CD4-positive, alpha-beta T cell (primary cell): ENCODE data around the gene CATSPERE. TPM values are rescaled to one million over a fixed set of nuclear protein-coding genes. Genes with fewer than 3 reads are reported as not detected.

Experiments used
- ATAC-seq: fragments of 200-7000 bp; cut with Tn5 transposase; one replicate; pipeline ENCODE4 v1.10.0; 2022; ENCODE audit warnings: mild to moderate bottlenecking; ENCODE audit not compliant: poor library complexity
- CTCF ChIA-PET: fragments of 350-600 bp; sonication (Branson Sonifier 250); formaldehyde crosslinking; loops from one replicate; lab custom pipeline; 2021; ENCODE audit warnings: antibody characterized with exemption, inconsistent platforms; lab: Charles Lee
- POLR2A ChIA-PET: fragments of 350-600 bp; sonication (Branson Sonifier 250); formaldehyde crosslinking; loops from one replicate; lab custom pipeline; 2021; ENCODE audit warnings: antibody characterized with exemption, inconsistent platforms; lab: Charles Lee
- DNase-seq, 14 experiments: peaks; one replicate each; pipeline ENCODE4 v3.0.0-alpha.2; 2013 to 2020; ENCODE audit warnings: mixed read lengths in 2 of 14
- H3K27ac ChIP-seq, 2 donors: one replicate each; pipeline versions ENCODE4 v1.5.1 to v1.7.0; 2013; ENCODE audit warnings: low read length in 2 of 2, low read depth in 1 of 2, mild to moderate bottlenecking in 1 of 2
- H3K27me3 ChIP-seq, 2 experiments: 1 replicate in 1 of 2; 2 replicates in 1 of 2; pipeline versions ENCODE4 v1.6.1 to v1.7.0; 2013; ENCODE audit warnings: low read length in 2 of 2, control low read depth in 1 of 2, mild to moderate bottlenecking in 1 of 2, moderate library complexity in 1 of 2; ENCODE audit not compliant: insufficient read depth in 2 of 2, control insufficient read depth in 1 of 2
- H3K36me3 ChIP-seq: one replicate; pipeline ENCODE4 v1.6.1; 2013; ENCODE audit warnings: low read length, control low read depth; ENCODE audit not compliant: insufficient read depth
- H3K4me1 ChIP-seq: one replicate; pipeline ENCODE4 v1.6.1; 2013; ENCODE audit warnings: low read length, control low read depth; ENCODE audit not compliant: insufficient read depth
- H3K4me3 ChIP-seq: one replicate; pipeline ENCODE4 v1.5.1; 2013; ENCODE audit warnings: mild to moderate bottlenecking, low read length, moderate library complexity
- H3K9me3 ChIP-seq, 2 experiments: 1 replicate in 1 of 2; 2 replicates in 1 of 2; pipeline versions ENCODE4 v1.6.1 to v1.7.0; 2013; ENCODE audit warnings: low read length in 2 of 2, mild to moderate bottlenecking in 2 of 2, control low read depth in 1 of 2, moderate library complexity in 1 of 2; ENCODE audit not compliant: control insufficient read depth in 1 of 2, insufficient read depth in 1 of 2
- H3K27ac Mint-ChIP-seq: one replicate; pipeline ENCODE4 v1.8.0; 2020; ENCODE audit warnings: mixed read lengths
- H3K27me3 Mint-ChIP-seq: one replicate; pipeline ENCODE4 v1.8.0; 2021; ENCODE audit warnings: mixed read lengths
- H3K36me3 Mint-ChIP-seq: one replicate; pipeline ENCODE4 v1.8.0; 2021; ENCODE audit warnings: low read depth, mixed read lengths
- H3K4me1 Mint-ChIP-seq: one replicate; pipeline ENCODE4 v1.8.0; 2021; ENCODE audit warnings: low read depth, mixed read lengths
- H3K4me3 Mint-ChIP-seq: one replicate; pipeline ENCODE4 v1.8.0; 2020; ENCODE audit warnings: mild to moderate bottlenecking, mixed read lengths
- H3K9me3 Mint-ChIP-seq: one replicate; pipeline ENCODE4 v1.8.0; 2020; ENCODE audit warnings: mixed read lengths
- intact Hi-C, 2 experiments: fragments of 100-400 bp; cut with DNase I in 1 of 2; cut with micrococcal nuclease in 1 of 2; formaldehyde crosslinking; loops; one replicate each; pipeline versions ENCODE4 v1.15.1 to v1.9.0; 2023 to 2025; cut with DNase I, micrococcal nuclease
- total RNA-seq, 174 experiments: library from RNA in 2 of 174; stranded (reverse) in 2 of 174; gene quantifications; one replicate each; pipeline ENCODE4 v1.2.3 and lab custom pipeline; 2021 to 2026
- TF ChIP-seq, protein P1 (sequence below): fragments of 200-600 bp; IDR thresholded peaks from one replicate; pipeline ENCODE4 v1.8.0; 2022; ENCODE audit warnings: antibody characterized with exemption, mild to moderate bottlenecking

The CATSPERE gene
- total RNA-seq, 2 experiments from 2014 or later = 0.91 to 1.4 TPM

GRCh38 chr1:244667797-244668196, 206.7 kb downstream of the CATSPERE start:
- Mint-ChIP-seq H3K27me3 (no peaks in the 10 kb centered on the region), H3K27ac (no peak overlapping the region), H3K36me3 (peaks cover 19% of the 10 kb centered on the region), H3K4me1 (peaks cover 7% of the 10 kb centered on the region), H3K4me3 (no peak overlapping the region), H3K9me3 (no peaks in the 10 kb centered on the region)
- Histone ChIP-seq H3K27me3 (no peaks in the 10 kb centered on the region), H3K9me3 (no peaks in the 10 kb centered on the region), H3K4me3 (no peak overlapping the region), H3K27ac (no peak overlapping the region), H3K36me3 (peaks cover 5% of the 10 kb centered on the region), H3K4me1 (no peaks in the 10 kb centered on the region)
- ATAC-seq (no peak), DNase-seq (no peak)
- intact Hi-C loops = no loop called here
- CTCF ChIA-PET = no interaction called here
- POLR2A ChIA-PET = no interaction called here
- TF ChIP-seq, protein P1, sequence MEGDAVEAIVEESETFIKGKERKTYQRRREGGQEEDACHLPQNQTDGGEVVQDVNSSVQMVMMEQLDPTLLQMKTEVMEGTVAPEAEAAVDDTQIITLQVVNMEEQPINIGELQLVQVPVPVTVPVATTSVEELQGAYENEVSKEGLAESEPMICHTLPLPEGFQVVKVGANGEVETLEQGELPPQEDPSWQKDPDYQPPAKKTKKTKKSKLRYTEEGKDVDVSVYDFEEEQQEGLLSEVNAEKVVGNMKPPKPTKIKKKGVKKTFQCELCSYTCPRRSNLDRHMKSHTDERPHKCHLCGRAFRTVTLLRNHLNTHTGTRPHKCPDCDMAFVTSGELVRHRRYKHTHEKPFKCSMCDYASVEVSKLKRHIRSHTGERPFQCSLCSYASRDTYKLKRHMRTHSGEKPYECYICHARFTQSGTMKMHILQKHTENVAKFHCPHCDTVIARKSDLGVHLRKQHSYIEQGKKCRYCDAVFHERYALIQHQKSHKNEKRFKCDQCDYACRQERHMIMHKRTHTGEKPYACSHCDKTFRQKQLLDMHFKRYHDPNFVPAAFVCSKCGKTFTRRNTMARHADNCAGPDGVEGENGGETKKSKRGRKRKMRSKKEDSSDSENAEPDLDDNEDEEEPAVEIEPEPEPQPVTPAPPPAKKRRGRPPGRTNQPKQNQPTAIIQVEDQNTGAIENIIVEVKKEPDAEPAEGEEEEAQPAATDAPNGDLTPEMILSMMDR = no peak

GRCh38 chr1:244672946-244673682, 212.0 kb downstream of the CATSPERE start:
- ChIA-PET CTCF (interaction anchor here (1.1 kb wide), 1 partner anchor 10 kb away, joined by 3 read pairs; no protein-coding TSS in a partner anchor), POLR2A (no interaction called here)
- no peak overlapping the region for H3K4me3 ChIP-seq
- no peaks in the 10 kb centered on the region for H3K4me1 ChIP-seq
- H3K36me3 ChIP-seq = peaks cover 5% of the 10 kb centered on the region
- H3K4me1 Mint-ChIP-seq = peaks cover 36% of the 10 kb centered on the region
- H3K27ac ChIP-seq = no peak overlapping the region
- intact Hi-C loops = no loop called here
- DNase-seq (no peak), ATAC-seq (no peak)
- H3K27ac Mint-ChIP-seq = no peak overlapping the region
- H3K27me3 Mint-ChIP-seq = no peaks in the 10 kb centered on the region
- no peaks in the 10 kb centered on the region for H3K9me3 ChIP-seq
- TF ChIP-seq, protein P1 = no peak
- H3K4me3 Mint-ChIP-seq = no peak overlapping the region
- peaks cover 50% of the 10 kb centered on the region for H3K36me3 Mint-ChIP-seq
- no peaks in the 10 kb centered on the region for H3K27me3 ChIP-seq
- no peaks in the 10 kb centered on the region for H3K9me3 Mint-ChIP-seq

DNA sequence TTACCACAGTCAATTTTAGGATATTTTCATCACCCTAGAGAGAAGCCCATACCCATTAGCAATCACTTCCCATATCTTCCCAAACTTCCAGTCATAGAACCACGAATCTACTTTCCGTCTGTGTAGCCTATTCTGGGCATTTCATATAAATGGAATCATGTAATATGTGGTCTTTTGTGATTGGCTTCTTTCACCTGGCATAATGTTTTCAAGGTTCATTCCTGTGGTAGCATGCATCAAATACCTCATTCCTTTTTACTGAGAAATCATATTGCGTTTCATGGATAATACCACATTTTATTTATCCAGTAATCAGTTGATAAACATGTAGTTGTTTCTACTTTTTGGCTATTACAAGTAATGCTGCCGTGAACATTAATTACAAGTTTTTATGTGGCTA, 213.4 kb downstream of the CATSPERE start:
- DNase-seq = no peak
- peaks cover 36% of the 10 kb centered on the region for H3K4me1 Mint-ChIP-seq
- H3K27ac Mint-ChIP-seq = no peak overlapping the region
- TF ChIP-seq, protein P1 = no peak
- no peaks in the 10 kb centered on the region for H3K27me3 Mint-ChIP-seq
- H3K4me3 ChIP-seq = no peak overlapping the region
- ChIA-PET CTCF (no interaction called here), POLR2A (no interaction called here)
- H3K36me3 ChIP-seq = peaks cover 4% of the 10 kb centered on the region
- no peaks in the 10 kb centered on the region for H3K4me1 ChIP-seq
- peaks cover 61% of the 10 kb centered on the region for H3K36me3 Mint-ChIP-seq
- no peak for ATAC-seq
- no peaks in the 10 kb centered on the region for H3K9me3 ChIP-seq
- H3K4me3 Mint-ChIP-seq = no peak overlapping the region
- intact Hi-C loops = no loop called here
- no peaks in the 10 kb centered on the region for H3K27me3 ChIP-seq
- no peaks in the 10 kb centered on the region for H3K9me3 Mint-ChIP-seq
- H3K27ac ChIP-seq = no peak overlapping the region
